ENCODE measurements around the gene PARP14. TPM values are rescaled to one million over a fixed set of nuclear protein-coding genes. Genes with fewer than 3 reads are reported as not detected.

The PARP14 gene
- total RNA-seq, 1 experiment from 2014 or later: 21.8 TPM

DNA sequence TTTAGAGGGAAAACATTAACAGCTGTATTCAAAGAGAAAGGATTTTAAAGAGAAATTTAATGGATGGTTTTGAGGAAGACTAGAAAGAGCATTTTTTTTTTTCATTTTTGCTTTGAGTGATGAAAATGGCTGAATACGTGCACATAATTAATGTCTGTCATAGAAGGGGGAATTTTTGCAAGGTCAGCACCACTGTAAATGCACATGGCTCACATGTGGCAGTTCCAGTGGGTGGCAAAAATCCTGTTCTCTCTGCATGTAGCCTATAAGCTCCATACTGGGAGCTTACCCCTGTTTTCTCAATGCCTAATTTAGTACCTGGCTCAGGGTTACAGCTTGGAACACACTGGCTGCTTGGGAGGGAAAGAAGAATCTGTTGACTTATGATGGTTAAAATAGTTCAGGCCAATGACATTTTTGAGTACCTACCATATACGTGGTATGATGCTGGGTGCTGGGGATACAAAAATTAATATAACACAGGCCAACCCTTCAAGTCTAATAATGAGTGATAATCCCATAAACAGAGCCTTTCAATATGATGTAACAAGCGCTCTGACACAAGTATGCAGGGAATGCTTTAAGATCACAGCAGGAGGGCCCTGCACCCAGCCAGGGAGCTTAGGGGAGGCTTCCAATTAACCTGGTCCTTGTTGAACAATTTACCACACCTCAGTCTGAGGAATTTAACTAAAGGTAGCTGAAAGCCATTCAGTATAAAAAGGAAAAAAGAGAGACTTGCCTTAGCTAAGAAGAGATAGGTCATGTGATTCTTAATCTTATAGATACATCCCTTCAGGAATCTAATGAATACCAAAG is 80.0 kb downstream of the PARP14 start:
- Histone ChIP-seq H3K27ac (ENCODE audit: low read length) (no peak overlapping the region), H3K9me3 (ENCODE audit: low read length) (no peaks in the 10 kb centered on the region), H3K4me1 (ENCODE audit: insufficient read depth, low read length) (no peaks in the 10 kb centered on the region), H2AFZ (ENCODE audit: low read length) (no peak overlapping the region), H3F3A (ENCODE audit: low read length, unreplicated experiment) (no peaks in the 10 kb centered on the region), H3K9ac (ENCODE audit: low read length) (no peak overlapping the region), H3K79me2 (ENCODE audit: low read length) (no peaks in the 10 kb centered on the region), H3K4me2 (ENCODE audit: low read length) (no peak overlapping the region), H4K20me1 (ENCODE audit: low read length) (no peaks in the 10 kb centered on the region), H3K27me3 (ENCODE audit: low read length) (no peaks in the 10 kb centered on the region), H3K36me3 (ENCODE audit: low read depth, low read length) (no peaks in the 10 kb centered on the region), H3K4me3 (ENCODE audit: low read length) (no peak overlapping the region), H3K9me2 (replicated peaks; ENCODE audit: low read length) (no peaks in the 10 kb centered on the region)
- DNase-seq: no peak
- ATAC-seq: no peak
- no TSS peak for BruUV-seq (replicated peaks)
- ChIA-PET CTCF (no interaction called here), POLR2A (ENCODE audit: unreplicated experiment) (no interaction called here)
- TF ChIP-seq, protein P1, sequence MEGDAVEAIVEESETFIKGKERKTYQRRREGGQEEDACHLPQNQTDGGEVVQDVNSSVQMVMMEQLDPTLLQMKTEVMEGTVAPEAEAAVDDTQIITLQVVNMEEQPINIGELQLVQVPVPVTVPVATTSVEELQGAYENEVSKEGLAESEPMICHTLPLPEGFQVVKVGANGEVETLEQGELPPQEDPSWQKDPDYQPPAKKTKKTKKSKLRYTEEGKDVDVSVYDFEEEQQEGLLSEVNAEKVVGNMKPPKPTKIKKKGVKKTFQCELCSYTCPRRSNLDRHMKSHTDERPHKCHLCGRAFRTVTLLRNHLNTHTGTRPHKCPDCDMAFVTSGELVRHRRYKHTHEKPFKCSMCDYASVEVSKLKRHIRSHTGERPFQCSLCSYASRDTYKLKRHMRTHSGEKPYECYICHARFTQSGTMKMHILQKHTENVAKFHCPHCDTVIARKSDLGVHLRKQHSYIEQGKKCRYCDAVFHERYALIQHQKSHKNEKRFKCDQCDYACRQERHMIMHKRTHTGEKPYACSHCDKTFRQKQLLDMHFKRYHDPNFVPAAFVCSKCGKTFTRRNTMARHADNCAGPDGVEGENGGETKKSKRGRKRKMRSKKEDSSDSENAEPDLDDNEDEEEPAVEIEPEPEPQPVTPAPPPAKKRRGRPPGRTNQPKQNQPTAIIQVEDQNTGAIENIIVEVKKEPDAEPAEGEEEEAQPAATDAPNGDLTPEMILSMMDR (conservative IDR thresholded peaks at IDR 0.05; ENCODE audit: low read depth, low read length): no peak
- no peak for TF ChIP-seq EZH2phosphoT487 (IDR thresholded peaks at IDR 0.05; ENCODE audit: borderline replicate concordance, low read length)
- no peak for TF ChIP-seq EZH2 (IDR thresholded peaks at IDR 0.05; ENCODE audit: low read length, unreplicated experiment)
- intact Hi-C loops (cut with micrococcal nuclease): no loop called here

DNA sequence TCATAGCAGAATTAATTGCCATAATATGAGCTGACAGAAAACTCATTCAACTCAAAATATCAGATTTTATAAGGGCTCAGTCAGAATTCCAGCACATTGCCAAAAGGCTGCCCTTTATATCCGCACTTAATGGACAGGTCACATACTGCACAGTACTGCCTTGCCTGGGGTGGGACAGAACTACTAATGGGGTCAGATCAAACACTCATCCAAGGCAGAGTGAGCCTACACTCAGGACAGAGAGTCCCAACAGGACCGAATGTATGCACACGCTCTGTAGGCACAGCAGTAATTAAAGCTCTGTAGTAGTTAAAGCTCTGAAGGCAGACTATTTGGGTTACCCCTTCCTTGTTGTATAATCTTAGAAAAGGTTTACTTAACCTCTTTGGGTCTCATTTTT is 85.8 kb downstream of the PARP14 start:
- TF ChIP-seq EZH2phosphoT487 (IDR thresholded peaks at IDR 0.05; ENCODE audit: borderline replicate concordance, low read length): no peak
- TF ChIP-seq, protein P1 (conservative IDR thresholded peaks at IDR 0.05; ENCODE audit: low read depth, low read length): no peak
- TF ChIP-seq EZH2 (IDR thresholded peaks at IDR 0.05; ENCODE audit: low read length, unreplicated experiment): no peak
- H3K9me2 ChIP-seq (replicated peaks; ENCODE audit: low read length): no peaks in the 10 kb centered on the region
- no peaks in the 10 kb centered on the region for H3K4me1 ChIP-seq (ENCODE audit: insufficient read depth, low read length)
- no peak overlapping the region for H3K9ac ChIP-seq (ENCODE audit: low read length)
- H3K9me3 ChIP-seq (ENCODE audit: low read length): no peaks in the 10 kb centered on the region
- DNase-seq (no peak), ATAC-seq (no peak)
- no peak overlapping the region for H3K27ac ChIP-seq (ENCODE audit: low read length)
- H3K36me3 ChIP-seq (ENCODE audit: low read depth, low read length): no peaks in the 10 kb centered on the region
- H3K4me2 ChIP-seq (ENCODE audit: low read length): no peak overlapping the region
- no peaks in the 10 kb centered on the region for H4K20me1 ChIP-seq (ENCODE audit: low read length)
- H3K4me3 ChIP-seq (ENCODE audit: low read length): no peak overlapping the region
- POLR2A ChIA-PET (ENCODE audit: unreplicated experiment): no interaction called here
- H3F3A ChIP-seq (ENCODE audit: low read length, unreplicated experiment): no peaks in the 10 kb centered on the region
- intact Hi-C loops (cut with micrococcal nuclease): no loop called here
- BruUV-seq (replicated peaks): no TSS peak
- H3K79me2 ChIP-seq (ENCODE audit: low read length): no peaks in the 10 kb centered on the region
- H3K27me3 ChIP-seq (ENCODE audit: low read length): no peaks in the 10 kb centered on the region
- H2AFZ ChIP-seq (ENCODE audit: low read length): no peak overlapping the region
- CTCF ChIA-PET: no interaction called here
